Small intestine (tissue), 7 donors: ENCODE results near the gene FRMPD4. TPM values are rescaled to one million over a fixed set of nuclear protein-coding genes. Genes with fewer than 3 reads are reported as not detected.

Experiments used
- DNase-seq, 2 donors: peaks; one replicate each; pipeline versions ENCODE4 v3.0.0 to v3.0.0-alpha.2; 2013
- FAIRE-seq: peaks from 2 replicates; lab custom pipeline; 2012; peaks lifted over from hg19 to GRCh38; lab: Jason Lieb, UNC
- H3K27ac ChIP-seq, 3 donors: one replicate each; pipeline ENCODE4 v1.5.1; 2013; ENCODE audit warnings: low read length in 2 of 3, mild to moderate bottlenecking in 2 of 3, control low read depth in 1 of 3, inconsistent platforms in 1 of 3, low read depth in 1 of 3, moderate library complexity in 1 of 3
- H3K27me3 ChIP-seq, 3 donors: one replicate each; pipeline ENCODE4 v1.6.1; 2013; ENCODE audit warnings: low read length in 3 of 3, inconsistent platforms in 1 of 3; ENCODE audit not compliant: control insufficient read depth in 3 of 3, insufficient read depth in 3 of 3
- H3K36me3 ChIP-seq, 3 donors: one replicate each; pipeline ENCODE4 v1.6.1; 2013; ENCODE audit warnings: low read length in 3 of 3, inconsistent platforms in 1 of 3, low read depth in 1 of 3, mild to moderate bottlenecking in 1 of 3, moderate library complexity in 1 of 3; ENCODE audit not compliant: control insufficient read depth in 3 of 3, insufficient read depth in 2 of 3
- H3K4me1 ChIP-seq, 3 donors: one replicate each; pipeline ENCODE4 v1.6.1; 2013; ENCODE audit warnings: low read length in 2 of 3, inconsistent platforms in 1 of 3, low read depth in 1 of 3, mild to moderate bottlenecking in 1 of 3, moderate library complexity in 1 of 3; ENCODE audit not compliant: control insufficient read depth in 3 of 3, insufficient read depth in 2 of 3
- H3K4me3 ChIP-seq, 3 donors: one replicate each; pipeline ENCODE4 v1.5.1; 2013; ENCODE audit warnings: low read length in 3 of 3, control low read depth in 1 of 3, inconsistent platforms in 1 of 3, low read depth in 1 of 3, mild to moderate bottlenecking in 1 of 3, moderate library complexity in 1 of 3
- H3K9me3 ChIP-seq, 2 donors: one replicate each; pipeline ENCODE4 v1.6.1; 2013; ENCODE audit warnings: low read depth in 1 of 2, low read length in 1 of 2; ENCODE audit not compliant: control insufficient read depth in 2 of 2, insufficient read depth in 1 of 2
- WGBS, 3 donors: extraction: QIAGEN DNeasy Blood & Tissue Kit; methylation state at CpG; one replicate each; pipeline ENCODE4 v1.1.7; 2013; 5-methylcytosine and 5-hydroxymethylcytosine counted together
- polyA plus RNA-seq, 4 donors: library from polyadenylated mRNA; stranded (reverse) in 3 of 4; unstranded in 1 of 4; fragments of 200-250 nt in 3 of 4; fragments of 120-200 nt in 1 of 4; gene quantifications; one replicate each; pipeline versions ENCODE4 v1.2.1 to v1.2.3, GENCODE V29; 2013
- donor health status: healthy with polysubstance abuse.
- donor health status: control.
- donor health status: control.
- donor health status: Bipolar disorder and iron deficiency.
- donor health status: healthy.

The FRMPD4 gene
- polyA plus RNA-seq, 4 donors, result 0.04 to 0.21 TPM; not detected in 2

DNA sequence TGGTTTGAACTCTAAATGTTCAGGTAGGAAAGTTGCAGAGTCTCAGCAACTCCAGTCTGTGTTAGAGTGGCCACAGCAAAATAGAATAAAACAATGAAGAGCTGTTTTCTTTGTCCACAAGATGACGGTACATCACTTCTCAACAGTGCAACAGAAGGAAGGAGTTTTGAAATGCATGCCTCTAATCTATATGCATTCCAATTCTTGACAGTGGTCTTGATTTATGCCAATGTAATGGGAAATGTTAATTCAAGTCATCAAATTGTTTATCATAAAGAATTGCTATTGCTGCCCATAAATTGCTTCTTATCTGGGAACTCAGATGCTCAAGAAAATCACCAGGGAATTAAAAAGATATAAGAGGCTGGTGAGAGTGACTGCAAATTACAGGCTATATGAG, 457.4 kb downstream of the FRMPD4 start:
- no peaks in the 10 kb centered on the region for H3K36me3 ChIP-seq
- no peaks in the 10 kb centered on the region for H3K4me1 ChIP-seq
- H3K27me3 ChIP-seq, result no peaks in the 10 kb centered on the region
- H3K9me3 ChIP-seq, result no peaks in the 10 kb centered on the region
- no peak overlapping the region for H3K27ac ChIP-seq
- 55 to 69% (median 65%) methylated on average over 1 of the region's 1 CpG for WGBS, 3 donors
- DNase-seq, result no peak
- FAIRE-seq, result no peak
- H3K4me3 ChIP-seq, result no peak overlapping the region

DNA sequence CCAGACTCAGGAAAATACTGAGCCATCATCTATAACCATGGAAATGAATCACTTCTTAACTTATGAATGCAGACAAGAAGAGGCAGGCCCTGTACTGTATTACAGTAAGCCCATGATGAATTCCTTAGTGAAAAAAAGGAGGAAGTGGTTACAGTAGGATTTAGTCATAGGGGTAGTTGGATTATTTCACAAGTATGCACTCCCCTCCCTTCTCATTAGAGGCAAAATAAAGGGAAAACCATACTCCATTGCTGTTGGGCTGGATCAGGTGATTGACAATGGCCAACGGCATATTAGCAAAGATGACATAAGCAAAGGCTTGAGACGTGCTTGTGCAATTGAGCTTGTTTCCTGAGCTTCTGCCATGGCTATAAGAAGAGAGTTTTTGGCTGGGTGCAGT, 471.8 kb downstream of the FRMPD4 start:
- no peak for DNase-seq
- no peaks in the 10 kb centered on the region for H3K27me3 ChIP-seq
- no peak for FAIRE-seq
- H3K36me3 ChIP-seq, result no peaks in the 10 kb centered on the region
- H3K4me1 ChIP-seq, result no peaks in the 10 kb centered on the region
- H3K27ac ChIP-seq, result no peak overlapping the region
- no peaks in the 10 kb centered on the region for H3K9me3 ChIP-seq
- 64 to 91% (median 68%) methylated on average over 2 of the region's 2 CpGs for WGBS, 3 donors
- no peak overlapping the region for H3K4me3 ChIP-seq

DNA sequence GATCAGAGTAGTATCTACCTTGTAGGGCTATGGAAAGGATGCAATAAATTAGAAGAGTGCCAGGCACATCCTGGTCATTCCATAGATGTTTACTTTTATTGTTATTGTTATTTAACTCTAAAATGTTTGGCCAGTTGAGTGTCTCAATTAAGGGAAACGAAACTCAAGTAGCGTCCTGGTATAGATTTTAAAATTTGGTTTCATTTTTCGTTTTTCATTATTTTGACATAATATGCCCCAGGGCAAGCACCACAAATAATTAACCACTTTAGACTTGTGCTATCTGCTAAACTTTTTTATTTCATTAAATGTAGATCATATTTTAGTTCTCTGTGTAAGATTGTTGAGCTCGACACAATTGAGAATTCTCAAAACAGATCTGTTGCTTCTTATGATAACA, 473.2 kb downstream of the FRMPD4 start:
- no peak for DNase-seq
- Histone ChIP-seq H3K4me1 (no peaks in the 10 kb centered on the region), H3K36me3 (no peaks in the 10 kb centered on the region), H3K27me3 (no peaks in the 10 kb centered on the region), H3K4me3 (no peak overlapping the region), H3K27ac (no peak overlapping the region), H3K9me3 (no peaks in the 10 kb centered on the region)
- WGBS, 3 donors, result 67 to 75% (median 73%) methylated on average over 4 of the region's 4 CpGs
- no peak for FAIRE-seq

DNA sequence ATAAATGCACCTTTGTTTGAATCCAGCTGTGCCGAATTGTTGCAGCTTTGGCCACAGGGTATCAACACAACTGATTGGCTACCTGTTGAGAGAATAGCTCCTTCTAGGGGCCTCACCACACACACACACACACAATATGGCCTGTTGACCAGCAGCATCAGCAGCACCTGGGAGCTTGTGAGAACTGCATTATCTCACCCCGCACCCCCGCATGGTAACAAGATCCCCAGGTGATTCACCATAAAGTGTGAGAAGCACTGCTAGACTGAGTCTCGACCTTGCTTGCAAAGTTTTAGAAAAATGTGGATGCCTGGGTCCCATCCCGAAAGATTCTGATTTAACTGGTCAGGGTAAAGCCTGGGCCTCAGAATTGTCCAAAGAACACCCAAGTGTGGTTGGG, 476.0 kb downstream of the FRMPD4 start:
- no peaks in the 10 kb centered on the region for H3K36me3 ChIP-seq

DNA sequence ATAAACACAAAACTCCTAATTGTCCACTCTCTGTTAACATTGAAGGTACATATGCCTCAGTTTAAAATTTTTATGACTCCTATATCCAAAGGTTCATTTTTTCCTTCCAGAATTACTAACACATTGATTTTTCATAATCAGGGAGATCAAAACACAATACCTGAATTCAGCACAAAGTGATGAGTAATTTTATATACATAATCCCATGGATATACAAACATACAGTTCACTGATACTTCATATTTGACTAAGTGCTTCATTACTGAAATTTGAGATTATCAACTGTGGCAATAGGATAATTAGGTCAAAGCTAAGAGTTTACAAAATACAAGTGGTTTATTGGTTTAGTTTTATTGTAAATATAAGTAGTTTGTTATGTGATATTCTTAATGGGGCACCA, 476.8 kb downstream of the FRMPD4 start:
- Histone ChIP-seq H3K9me3 (no peaks in the 10 kb centered on the region), H3K4me1 (no peaks in the 10 kb centered on the region), H3K27ac (no peak overlapping the region), H3K27me3 (no peaks in the 10 kb centered on the region), H3K36me3 (no peaks in the 10 kb centered on the region), H3K4me3 (no peak overlapping the region)
- FAIRE-seq (no peak), DNase-seq (no peak)

More for the DNA sequence above, 476.0 kb downstream of the FRMPD4 start:
- no peaks in the 10 kb centered on the region for H3K27me3 ChIP-seq
- no peaks in the 10 kb centered on the region for H3K9me3 ChIP-seq
- no peaks in the 10 kb centered on the region for H3K4me1 ChIP-seq
- no peak for DNase-seq
- H3K4me3 ChIP-seq, result no peak overlapping the region
- no peak overlapping the region for H3K27ac ChIP-seq
- WGBS, 3 donors, result 76 to 88% (median 77%) methylated on average over 5 of the region's 5 CpGs
- FAIRE-seq, result no peak

DNA sequence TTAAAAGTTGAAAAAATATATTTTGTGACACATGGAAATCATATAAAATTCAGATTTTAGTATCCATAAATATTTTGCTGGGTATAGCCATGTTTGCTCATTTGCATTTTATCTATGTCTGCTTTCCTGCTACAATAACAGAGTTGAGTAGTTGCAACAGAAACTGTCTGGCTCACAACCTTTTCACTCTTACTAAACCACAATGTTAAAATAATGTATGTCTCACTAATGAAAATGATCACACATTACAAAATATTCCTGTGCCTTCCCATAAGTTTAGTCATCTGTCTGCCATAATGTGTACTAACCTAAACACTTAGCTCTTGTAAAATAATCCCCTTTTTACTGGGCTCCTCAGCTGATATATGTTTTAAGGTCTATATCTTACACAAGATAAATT, 479.0 kb downstream of the FRMPD4 start:
- H3K4me1 ChIP-seq, result no peaks in the 10 kb centered on the region
- H3K9me3 ChIP-seq, result peaks cover 0 to 4% of the 10 kb centered on the region in 2 donors
- FAIRE-seq (no peak), DNase-seq (no peak)
- H3K4me3 ChIP-seq, result no peak overlapping the region
- no peak overlapping the region for H3K27ac ChIP-seq
- H3K36me3 ChIP-seq, result no peaks in the 10 kb centered on the region
- H3K27me3 ChIP-seq, result no peaks in the 10 kb centered on the region

DNA sequence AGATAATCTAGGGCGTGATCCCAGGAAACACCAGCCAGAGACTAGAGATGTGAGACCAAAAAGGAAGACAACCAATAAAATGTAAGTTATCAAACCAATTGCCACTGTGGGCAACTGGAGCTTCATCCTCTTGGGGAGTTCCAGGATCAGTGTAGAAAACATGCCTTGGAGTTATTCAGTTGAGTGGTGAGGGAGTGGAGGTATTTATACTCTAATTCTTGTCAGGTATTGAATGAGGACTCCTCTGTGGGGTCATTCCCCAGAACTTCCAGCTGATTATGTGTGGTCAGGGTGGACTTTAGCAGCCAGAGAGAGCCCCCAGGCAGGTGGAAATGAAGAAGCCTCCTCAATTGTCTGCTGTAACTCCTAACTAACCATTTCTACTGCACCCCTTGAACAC, 509.0 kb downstream of the FRMPD4 start:
- Histone ChIP-seq H3K36me3 (no peaks in the 10 kb centered on the region), H3K4me3 (no peak overlapping the region), H3K4me1 (no peaks in the 10 kb centered on the region), H3K27me3 (peaks cover 0 to 2% (median 0%) of the 10 kb centered on the region in 3 donors), H3K9me3 (no peaks in the 10 kb centered on the region), H3K27ac (no peak overlapping the region)
- FAIRE-seq (no peak), DNase-seq (no peak)
- WGBS, 3 donors, result 60 to 78% (median 67%) methylated on average over 1 of the region's 1 CpG

DNA sequence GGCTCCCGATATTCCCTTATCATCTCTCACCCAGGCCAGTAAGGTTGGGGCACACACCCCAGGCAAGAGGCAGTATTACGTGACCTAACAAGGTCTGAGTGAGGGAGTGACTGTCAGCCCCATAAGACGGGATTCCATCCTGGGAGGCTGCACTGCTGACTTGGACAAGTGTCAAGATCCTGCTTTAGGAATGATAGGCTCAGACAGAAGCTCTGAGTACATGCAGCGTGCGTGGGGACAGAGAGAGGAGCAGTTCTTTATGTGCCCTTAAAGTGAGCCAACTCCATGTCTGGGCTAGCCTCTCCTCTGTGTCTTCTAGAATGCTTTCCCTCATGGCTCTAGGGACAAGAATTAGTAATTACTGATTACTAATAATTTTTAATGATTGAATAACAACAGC, 510.7 kb downstream of the FRMPD4 start:
- 62 to 79% (median 62%) methylated on average over 5 of the region's 5 CpGs for WGBS, 3 donors
- no peak overlapping the region for H3K4me3 ChIP-seq
- no peak for FAIRE-seq
- H3K27me3 ChIP-seq, result peaks cover 0 to 2% (median 0%) of the 10 kb centered on the region in 3 donors
- no peaks in the 10 kb centered on the region for H3K4me1 ChIP-seq
- no peak for DNase-seq
- no peak overlapping the region for H3K27ac ChIP-seq
- no peaks in the 10 kb centered on the region for H3K36me3 ChIP-seq
- H3K9me3 ChIP-seq, result no peaks in the 10 kb centered on the region

DNA sequence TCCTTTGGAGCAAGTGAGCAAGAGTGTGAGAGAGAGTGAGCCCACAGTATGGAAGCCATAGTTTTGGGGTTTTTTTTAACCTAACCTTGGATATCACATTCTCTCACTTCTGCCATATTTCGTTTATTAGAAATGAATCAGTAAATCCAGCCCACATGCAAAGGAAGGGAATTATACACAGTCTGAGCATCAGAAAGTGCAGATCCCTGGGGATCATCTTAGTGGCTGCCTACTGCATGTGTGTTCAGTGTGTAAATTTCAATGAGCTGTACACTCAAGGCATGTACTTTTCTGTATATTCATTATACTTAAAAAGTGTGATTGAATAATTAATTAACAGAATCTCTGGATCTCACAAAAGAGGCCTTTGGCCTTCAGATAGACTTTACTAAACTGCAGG, 519.2 kb downstream of the FRMPD4 start:
- FAIRE-seq (no peak), DNase-seq (no peak)
- peaks cover 0 to 2% of the 10 kb centered on the region in 2 donors for H3K9me3 ChIP-seq
- no peak overlapping the region for H3K4me3 ChIP-seq
- H3K4me1 ChIP-seq, result no peaks in the 10 kb centered on the region
- WGBS, 3 donors, result 38 to 61% (median 47%) methylated on average over 1 of the region's 1 CpG
- H3K36me3 ChIP-seq, result no peaks in the 10 kb centered on the region
- H3K27me3 ChIP-seq, result no peaks in the 10 kb centered on the region
- H3K27ac ChIP-seq, result no peak overlapping the region
